NOMO-1 treated with DMSO at 0.1 percent for 48 hours (cell line): Measurements from ENCODE around the gene NUP37.

Experiments used
- DNase-seq: peaks from one replicate; lab custom pipeline; 2025; ENCODE audit not compliant: unreplicated experiment; lab: John Stamatoyannopoulos, UW

NUP37 gene

DNA sequence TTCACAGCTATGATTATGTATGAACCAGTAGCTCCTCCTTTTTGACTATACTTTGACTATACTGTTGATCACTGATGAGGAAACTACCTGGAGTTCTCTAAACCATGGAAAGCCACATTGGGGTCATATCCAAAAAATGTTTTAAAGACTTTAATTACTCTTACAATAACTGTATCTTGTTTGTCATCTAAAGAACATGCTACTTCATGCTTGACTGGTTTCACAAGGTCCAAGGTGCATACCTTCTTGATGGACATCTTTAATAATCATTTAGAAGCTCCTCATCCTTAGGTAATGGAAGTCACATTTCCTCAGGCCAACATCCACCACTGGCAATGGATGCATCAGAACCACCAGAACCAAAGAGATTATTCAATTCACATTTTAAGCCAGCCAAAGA lies 88.1 kb downstream of the NUP37 start:
- DNase-seq: no peak

DNA sequence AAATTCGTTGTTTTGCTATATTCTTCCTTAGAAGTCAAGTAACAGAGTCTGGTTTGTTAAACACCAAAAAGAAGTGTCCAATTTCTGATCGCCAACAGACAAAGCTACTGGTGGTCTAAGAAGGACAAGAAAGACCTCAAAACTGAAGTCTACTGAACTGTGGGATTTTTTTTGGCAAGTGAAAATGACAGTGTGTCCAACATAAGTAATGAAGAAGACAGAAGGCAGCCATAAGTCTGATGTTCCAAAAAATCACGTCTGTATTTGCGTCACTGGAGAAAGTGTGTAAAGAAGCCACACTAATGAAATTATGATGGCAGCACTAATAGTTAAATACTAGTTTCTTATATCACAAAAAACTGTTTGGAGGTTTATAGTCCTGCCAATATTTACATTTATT lies 90.8 kb downstream of the NUP37 start:
- DNase-seq: no peak

DNA sequence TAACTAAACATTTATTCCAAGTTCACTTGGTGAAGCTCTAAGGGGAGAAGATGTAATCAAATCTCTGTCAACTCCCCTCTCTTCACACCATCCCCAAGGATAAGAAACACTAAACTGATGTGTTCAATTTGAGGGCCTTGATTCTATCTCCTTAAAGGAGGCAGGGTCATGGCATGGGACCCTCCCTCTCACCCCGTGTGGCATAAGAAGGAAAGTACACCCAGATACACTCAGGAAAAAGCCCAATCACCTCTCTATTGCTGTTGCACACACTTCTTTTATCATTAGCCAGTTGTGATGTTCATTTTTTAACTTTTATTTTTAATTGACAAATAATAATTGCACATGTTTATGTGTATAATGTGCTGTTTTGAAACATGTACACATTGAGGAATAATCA lies 93.2 kb downstream of the NUP37 start:
- DNase-seq: no peak

DNA sequence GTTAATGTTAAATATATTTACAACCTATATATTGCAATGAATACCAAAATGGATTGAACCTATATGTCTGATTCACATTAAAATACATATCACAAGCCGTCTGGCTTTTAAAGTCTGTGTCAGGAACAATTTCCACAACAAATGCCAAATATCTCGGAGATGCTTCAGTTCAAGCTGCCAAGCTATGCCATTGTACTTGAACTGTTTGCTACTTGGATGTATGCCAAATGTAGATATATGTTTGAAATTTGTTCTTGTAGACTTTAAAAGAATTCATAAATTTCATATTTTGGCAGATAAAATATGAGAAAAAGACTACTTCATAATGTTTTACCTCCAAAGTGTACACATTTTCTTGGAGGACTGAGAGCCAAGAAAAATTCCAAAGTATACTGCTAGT lies 95.1 kb downstream of the NUP37 start:
- DNase-seq: no peak

DNA sequence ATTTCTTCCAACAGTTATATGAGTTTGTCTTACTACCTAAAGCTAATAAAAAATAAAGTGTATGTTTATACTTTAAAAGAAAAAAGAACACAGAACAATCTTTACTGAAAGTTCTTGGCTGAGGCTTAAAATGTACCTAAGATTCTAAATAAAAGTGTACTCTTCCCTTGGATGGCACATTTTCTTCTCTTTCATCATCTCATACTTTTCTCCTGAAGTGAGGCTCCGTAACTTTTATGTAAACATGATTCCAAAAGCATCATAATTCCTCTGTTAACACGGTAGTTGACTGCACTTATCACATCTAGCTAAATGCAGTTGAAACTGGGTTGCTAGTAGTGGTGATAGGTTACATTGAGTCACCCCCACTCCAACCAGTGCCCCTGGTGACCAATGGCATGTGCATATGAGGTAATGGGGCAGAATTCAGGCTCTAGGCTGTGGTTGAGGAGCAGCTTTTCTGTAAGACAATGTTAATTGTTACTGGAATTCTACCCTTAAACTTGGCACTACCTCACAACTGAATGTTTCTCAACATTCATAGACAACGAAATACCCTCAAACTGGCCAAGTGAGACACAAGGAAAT lies 96.5 kb downstream of the NUP37 start:
- DNase-seq: no peak
